ENCODE data around the gene IGLL1. TPM values are rescaled to one million over a fixed set of nuclear protein-coding genes. Genes with fewer than 3 reads are reported as not detected.

Gene IGLL1
- total and polyA plus RNA-seq, 2 donors (not counting 3 experiments of a cell fraction or from before 2014, with no cell fraction given) = not detected

DNA sequence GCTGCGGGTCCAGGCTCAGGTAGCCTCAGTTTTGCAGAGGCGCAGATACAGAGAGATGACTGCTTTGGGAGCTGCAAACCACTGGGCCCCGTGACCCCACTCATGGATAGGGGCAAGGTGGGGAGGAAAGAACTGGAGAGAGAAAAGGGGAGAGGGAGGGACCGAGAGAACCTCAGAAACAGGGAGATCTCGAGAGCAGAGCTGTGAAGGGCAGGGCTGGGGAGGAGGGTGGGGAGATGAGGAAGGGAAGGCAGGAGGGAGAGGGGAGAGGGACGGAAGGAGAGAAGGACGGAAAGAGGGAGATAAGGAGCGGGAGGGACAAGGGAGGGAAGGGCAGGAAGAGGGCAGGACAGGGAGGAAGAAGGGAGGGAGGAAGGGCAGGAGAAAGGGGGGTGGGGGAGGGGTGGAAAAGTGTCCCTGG lies 46.3 kb downstream of the IGLL1 start:
- no TSS peak for BruUV-seq (replicated peaks)
- H4K20me1 ChIP-seq (replicated peaks; ENCODE audit: control insufficient read depth, extremely low read depth, insufficient read depth, low read length) = no peaks in the 10 kb centered on the region
- H3K9me1 ChIP-seq (replicated peaks; ENCODE audit: control insufficient read depth, extremely low read depth, insufficient read depth, low read length) = no peaks in the 10 kb centered on the region
- H3K79me2 ChIP-seq (ENCODE audit: control insufficient read depth, insufficient read depth, low read length) = no peaks in the 10 kb centered on the region
- FAIRE-seq (no peak), DNase-seq (ENCODE audit: low read depth, low spot score) (no peak)
- no peak for TF ChIP-seq MAX (IDR thresholded peaks at IDR 0.05; ENCODE audit: insufficient read depth, insufficient read length)
- no peak for TF ChIP-seq POLR2AphosphoS5 (IDR thresholded peaks at IDR 0.05; ENCODE audit: insufficient read depth, low read depth, low read length)
- TF ChIP-seq POLR2A (IDR thresholded peaks at IDR 0.05; ENCODE audit: low read depth, low read length) = no peak
- TF ChIP-seq CTCF (IDR thresholded peaks at IDR 0.05; ENCODE audit: extremely low read depth in 1 of 2, insufficient read depth in 1 of 2, low read depth in 1 of 2, low read length in 2 of 2) = no peak
- TF ChIP-seq FOS (IDR thresholded peaks at IDR 0.05; ENCODE audit: borderline replicate concordance, insufficient read depth, low read length) = no peak
- no peak for TF ChIP-seq JUN (IDR thresholded peaks at IDR 0.05; ENCODE audit: borderline replicate concordance, insufficient read depth, insufficient read length, low read depth)
- no peak for TF ChIP-seq MYC (IDR thresholded peaks at IDR 0.05; ENCODE audit: low read depth, low read length)
- no peak for TF ChIP-seq GATA2 (IDR thresholded peaks at IDR 0.05; ENCODE audit: insufficient read depth, insufficient read length, low read depth, low read length)
- TF ChIP-seq EZH2 (IDR thresholded peaks at IDR 0.05; ENCODE audit: borderline replicate concordance, low read depth, low read length, severe bottlenecking) = no peak
- intact Hi-C loops (cut with micrococcal nuclease) (loop anchor here (10.0 kb wide), 2 partner anchors 99 to 359 kb away; no protein-coding TSS in a partner anchor), dilution Hi-C loops (cut with MboI; ENCODE audit: extremely low pct_ligation_motif_present, low sequenced_read_pairs) (no loop called here)
- H2AFZ ChIP-seq (ENCODE audit: low read depth, low read length) = peak overlapping the region; percentile 61
- H3K4me3 ChIP-seq (replicated peaks in 1 of 3; ENCODE audit: insufficient read depth in 1 of 3, low read depth in 1 of 3, low read length in 3 of 3) = no peak overlapping the region
- POLR2A ChIA-PET = no interaction called here
- H3K4me1 ChIP-seq (ENCODE audit: control insufficient read depth, extremely low read depth, insufficient read depth, low read length) = peaks cover 5% of the 10 kb centered on the region
- H3K4me2 ChIP-seq (ENCODE audit: insufficient read depth, low read length) = no peak overlapping the region
- no peaks in the 10 kb centered on the region for H3K9me3 ChIP-seq (replicated peaks; ENCODE audit: control insufficient read depth, insufficient read depth, low read length)
- no peak overlapping the region for H3K27ac ChIP-seq (ENCODE audit: insufficient read depth, low read depth, low read length)
- H3K27me3 ChIP-seq (ENCODE audit: control insufficient read depth in 2 of 2, insufficient read depth in 2 of 2, low read length in 2 of 2) = no peaks in the 10 kb centered on the region
- CTCF ChIA-PET = interaction anchor here (1.5 kb wide), 1 partner anchor 148 kb away, joined by 3 read pairs; no protein-coding TSS in a partner anchor
- no peaks in the 10 kb centered on the region for H3K36me3 ChIP-seq (ENCODE audit: control insufficient read depth in 2 of 2, extremely low read depth in 1 of 2, insufficient read depth in 2 of 2, low read length in 2 of 2)
- no peak overlapping the region for H3K9ac ChIP-seq (replicated peaks; ENCODE audit: extremely low read depth, insufficient read depth, low read length)
